H1 (cell line): Measurements from ENCODE around the gene CEP192. TPM values are rescaled to one million over a fixed set of nuclear protein-coding genes. Genes with fewer than 3 reads are reported as not detected.

Experiments used
- CTCF ChIA-PET: fragments of 300-600 bp; sonication (Branson Sonifier 250); formaldehyde crosslinking; loops from one replicate; lab custom pipeline; 2021; ENCODE audit not compliant: partially characterized antibody; lab: Charles Lee
- POLR2A ChIA-PET: fragments of 300-600 bp; sonication (Branson Sonifier 250); formaldehyde crosslinking; loops from one replicate; lab custom pipeline; 2021; ENCODE audit warnings: inconsistent platforms; ENCODE audit not compliant: partially characterized antibody; lab: Charles Lee
- DNase-seq, 2 experiments: peaks; one replicate each; pipeline versions ENCODE4 v3.0.0 to v3.0.0-alpha.2; 2010 to 2022; ENCODE audit warnings: low spot score in 2 of 2, low read depth in 1 of 2, mixed read lengths in 1 of 2
- FAIRE-seq: peaks from 2 replicates; lab custom pipeline; 2011; peaks lifted over from hg19 to GRCh38; lab: Jason Lieb, UNC
- H2AFZ ChIP-seq: 2 replicates; pipeline ENCODE4 v1.8.1; 2012; ENCODE audit warnings: low read length, inconsistent platforms
- H2AK5ac ChIP-seq: 2 replicates; pipeline ENCODE4 v1.6.1; 2013; ENCODE audit warnings: low read depth, low read length
- H2BK120ac ChIP-seq: replicated peaks from 2 replicates; pipeline ENCODE3; 2013; ENCODE audit warnings: low read depth, low read length, inconsistent platforms
- H2BK12ac ChIP-seq: 2 replicates; pipeline ENCODE4 v1.6.1; 2013; ENCODE audit warnings: low read depth, low read length
- H2BK15ac ChIP-seq: 2 replicates; pipeline ENCODE4 v1.6.1; 2013; ENCODE audit warnings: low read length
- H2BK20ac ChIP-seq: 2 replicates; pipeline ENCODE4 v1.6.1; 2013; ENCODE audit warnings: low read length
- H2BK5ac ChIP-seq: 2 replicates; pipeline ENCODE4 v1.6.1; 2013; ENCODE audit warnings: low read depth, low read length
- H3K14ac ChIP-seq: 2 replicates; pipeline ENCODE4 v1.6.1; 2013; ENCODE audit warnings: inconsistent platforms; ENCODE audit not compliant: insufficient read length
- H3K18ac ChIP-seq: 2 replicates; pipeline ENCODE4 v1.6.1; 2013; ENCODE audit warnings: low read length; ENCODE audit errors: extremely low read depth
- H3K23ac ChIP-seq: 2 replicates; pipeline ENCODE4 v1.6.1; 2013; ENCODE audit warnings: inconsistent platforms; ENCODE audit not compliant: insufficient read length
- H3K23me2 ChIP-seq: 2 replicates; pipeline ENCODE4 v1.6.1; 2013; ENCODE audit warnings: low read depth, low read length
- H3K27ac ChIP-seq: 2 replicates; pipeline ENCODE4 v1.6.1; 2011; ENCODE audit warnings: low read depth, low read length, inconsistent platforms
- H3K27me3 ChIP-seq, 4 experiments: replicated peaks in 1 of 4; 1 replicate in 1 of 4; 2 replicates in 3 of 4; pipeline versions ENCODE4 v1.6.1 to v1.8.1; 2011 to 2013; ENCODE audit warnings: low read length in 3 of 4, mild to moderate bottlenecking in 3 of 4, inconsistent platforms in 2 of 4, mixed read lengths in 2 of 4, moderate library complexity in 1 of 4; ENCODE audit not compliant: control insufficient read depth in 3 of 4, insufficient read depth in 3 of 4; ENCODE audit errors: extremely low read depth in 1 of 4
- H3K36me3 ChIP-seq, 4 experiments: 2 replicates each; pipeline versions ENCODE4 v1.6.1 to v1.8.1; 2011 to 2013; ENCODE audit warnings: mild to moderate bottlenecking in 4 of 4, low read length in 3 of 4, moderate library complexity in 2 of 4, control low read depth in 1 of 4, inconsistent platforms in 1 of 4; ENCODE audit not compliant: insufficient read depth in 4 of 4, control insufficient read depth in 2 of 4
- H3K4ac ChIP-seq: replicated peaks from 2 replicates; pipeline ENCODE3; 2013; ENCODE audit warnings: low read length, low read depth, mixed read lengths, inconsistent platforms; ENCODE audit not compliant: insufficient read length
- H3K4me1 ChIP-seq, 4 experiments: replicated peaks in 1 of 4; 1 replicate in 1 of 4; 2 replicates in 3 of 4; pipeline versions ENCODE4 v1.6.1 to v1.8.1; 2011 to 2013; ENCODE audit warnings: low read length in 3 of 4, inconsistent platforms in 2 of 4, mixed read lengths in 1 of 4; ENCODE audit not compliant: insufficient read depth in 4 of 4, control insufficient read depth in 3 of 4
- H3K4me2 ChIP-seq, 2 experiments: 2 replicates each; pipeline versions ENCODE4 v1.6.1 to v1.8.1; 2011 to 2013; ENCODE audit warnings: low read depth in 2 of 2, low read length in 2 of 2, control low read depth in 1 of 2, inconsistent platforms in 1 of 2, mild to moderate bottlenecking in 1 of 2; ENCODE audit not compliant: insufficient read depth in 1 of 2
- H3K4me3 ChIP-seq, 4 experiments: fragments of 200-600, 300-600 bp in 1 of 4; sonication (generic), shearing (Covaris generic), sonication (Bioruptor Twin) in 1 of 4; 2 replicates each; pipeline versions ENCODE4 v1.5.1 to v1.8.1; 2011 to 2016; ENCODE audit warnings: low read length in 4 of 4, low read depth in 3 of 4, control low read depth in 2 of 4, inconsistent platforms in 2 of 4, mild to moderate bottlenecking in 2 of 4, mixed read lengths in 1 of 4, moderate library complexity in 1 of 4; ENCODE audit not compliant: insufficient read depth in 2 of 4; ENCODE audit errors: extremely low read depth in 1 of 4
- H3K56ac ChIP-seq: replicated peaks from 2 replicates; pipeline ENCODE3; 2013; ENCODE audit warnings: low read depth, mild to moderate bottlenecking, mixed read lengths, low read length, inconsistent platforms; ENCODE audit not compliant: insufficient read length
- H3K79me1 ChIP-seq: 2 replicates; pipeline ENCODE4 v1.6.1; 2013; ENCODE audit warnings: low read depth, low read length, control low read depth
- H3K79me2 ChIP-seq, 2 experiments: 2 replicates each; pipeline versions ENCODE4 v1.6.1 to v1.8.1; 2012 to 2013; ENCODE audit warnings: low read length in 2 of 2, mild to moderate bottlenecking in 2 of 2, inconsistent platforms in 1 of 2; ENCODE audit not compliant: insufficient read depth in 2 of 2, control insufficient read depth in 1 of 2
- H3K9ac ChIP-seq, 4 experiments: replicated peaks in 1 of 4; 1 replicate in 1 of 4; 2 replicates in 3 of 4; pipeline versions ENCODE4 v1.6.1 to v1.8.1; 2011 to 2013; ENCODE audit warnings: low read depth in 3 of 4, low read length in 3 of 4, control low read depth in 2 of 4, mild to moderate bottlenecking in 2 of 4, moderate library complexity in 2 of 4, inconsistent platforms in 1 of 4; ENCODE audit errors: extremely low read depth in 1 of 4
- H3K9me3 ChIP-seq, 2 experiments: 2 replicates each; pipeline versions ENCODE4 v1.6.1 to v1.8.1; 2012 to 2013; ENCODE audit warnings: mild to moderate bottlenecking in 2 of 2, moderate library complexity in 2 of 2, control low read depth in 1 of 2, inconsistent platforms in 1 of 2, low read depth in 1 of 2, low read length in 1 of 2, mixed read lengths in 1 of 2; ENCODE audit not compliant: insufficient read depth in 2 of 2
- H4K20me1 ChIP-seq, 2 experiments: replicated peaks in 1 of 2; 2 replicates each; pipeline versions ENCODE3 to v1.8.1; 2011 to 2013; ENCODE audit warnings: inconsistent platforms in 2 of 2, low read length in 2 of 2, mild to moderate bottlenecking in 1 of 2; ENCODE audit not compliant: insufficient read depth in 2 of 2, control insufficient read depth in 1 of 2
- H4K5ac ChIP-seq: 2 replicates; pipeline ENCODE4 v1.6.1; 2013; ENCODE audit warnings: low read length, low read depth, mixed read lengths, inconsistent platforms; ENCODE audit not compliant: insufficient read length
- H4K8ac ChIP-seq: 2 replicates; pipeline ENCODE4 v1.8.0; 2013; ENCODE audit warnings: mild to moderate bottlenecking, moderate library complexity, low read length, inconsistent platforms; ENCODE audit not compliant: insufficient read depth; ENCODE audit errors: extremely low read depth
- H4K91ac ChIP-seq: replicated peaks from 2 replicates; pipeline ENCODE3; 2013; ENCODE audit warnings: low read length, mixed read lengths, inconsistent platforms; ENCODE audit not compliant: insufficient read length
- ATF3 ChIP-seq: IDR thresholded peaks from 2 replicates; pipeline ENCODE4 v1.6.1; 2011; ENCODE audit warnings: low read depth, mild to moderate bottlenecking, low read length; ENCODE audit not compliant: insufficient read depth
- BCL11A ChIP-seq, 2 experiments: IDR thresholded peaks; one replicate each; pipeline ENCODE4 v1.6.1; 2011; ENCODE audit warnings: low read depth in 2 of 2, low read length in 2 of 2, mild to moderate bottlenecking in 2 of 2
- JUN ChIP-seq: IDR thresholded peaks from 2 replicates; pipeline ENCODE4 v1.6.1; 2011; ENCODE audit warnings: low read depth, mild to moderate bottlenecking, improper control_type of control experiment, low read length
- NANOG ChIP-seq: IDR thresholded peaks from 2 replicates; pipeline ENCODE4 v1.6.1; 2011; ENCODE audit warnings: low read length, low read depth, mild to moderate bottlenecking, inconsistent platforms; ENCODE audit not compliant: insufficient read depth, poor library complexity, severe bottlenecking
- RNF2 ChIP-seq: fragments of 200-900, 300-1000 bp; sonication (generic); IDR thresholded peaks from 2 replicates; pipeline ENCODE4 v1.7.1; 2016; ENCODE audit warnings: borderline replicate concordance, low read depth, mild to moderate bottlenecking, antibody characterized with exemption, low read length; ENCODE audit not compliant: poor library complexity, severe bottlenecking; ENCODE audit errors: missing control alignments
- SAP30 ChIP-seq: fragments of 300-600 bp; sonication (generic); IDR thresholded peaks from 2 replicates; pipeline ENCODE4 v1.7.1; 2012; ENCODE audit warnings: low read length, moderate library complexity, mild to moderate bottlenecking, inconsistent platforms; ENCODE audit not compliant: insufficient read depth, insufficient replicate concordance
- SIN3A ChIP-seq, 2 experiments: IDR thresholded peaks in 1 of 2; conservative IDR thresholded peaks in 1 of 2; 2 replicates each; pipeline ENCODE4 v1.6.1; 2011 to 2012; ENCODE audit warnings: low read length in 2 of 2, improper control_type of control experiment in 1 of 2, low read depth in 1 of 2, mild to moderate bottlenecking in 1 of 2
- SIX5 ChIP-seq: IDR thresholded peaks from 2 replicates; pipeline ENCODE4 v1.6.1; 2011; ENCODE audit warnings: mild to moderate bottlenecking, low read depth, low read length
- USF2 ChIP-seq: IDR thresholded peaks from 2 replicates; pipeline ENCODE4 v1.6.1; 2011; ENCODE audit warnings: low read length, improper control_type of control experiment
- WGBS, 2 experiments: shearing (Covaris generic) in 1 of 2; methylation state at CpG; one replicate each; pipeline versions ENCODE4 v1.1.6 to v1.1.7; 2013 to 2015; ENCODE audit warnings: low lambda C conversion rate in 2 of 2, mixed read lengths in 2 of 2, inconsistent platforms in 1 of 2, low coverage in 1 of 2, missing lambda C conversion rate in 1 of 2; ENCODE audit not compliant: insufficient replicate concordance in 2 of 2, insufficient coverage in 1 of 2, insufficient read length in 1 of 2; ENCODE audit errors: extremely low coverage in 1 of 2, missing lambda C conversion rate in 1 of 2; 5-methylcytosine and 5-hydroxymethylcytosine counted together
- polyA plus RNA-seq, 7 experiments: library from polyadenylated mRNA; depleted of rRNA in 3 of 7; stranded (reverse) in 5 of 7; unstranded in 2 of 7; fragments of >200 nt in 5 of 7; fragments of 200-250 nt in 2 of 7; gene quantifications; 1 replicate in 5 of 7; 2 replicates in 1 of 7; 4 replicates in 1 of 7; pipeline versions ENCODE4 v1.2.1 to v1.2.3, GENCODE V29; 2011 to 2013; ENCODE audit warnings: missing spikeins in 2 of 7, mixed read lengths in 2 of 7
- total RNA-seq: library from RNA; stranded (reverse); fragmentation: NEBNext Ultra II Directional; extraction: Animal tissue kit (Norgen Biotek cat#: 25700); gene quantifications from 2 replicates; pipeline ENCODE4 v1.2.1, GENCODE V29; 2021

The CEP192 gene
- total and polyA plus RNA-seq, 2 of the 8 experiments (the other 6 are each of a cell fraction or from before 2014, with no cell fraction given): 13.4 to 23.1 TPM

- H3K18ac ChIP-seq: no peak overlapping the region
- no peak overlapping the region for H2BK120ac ChIP-seq
- H2AK5ac ChIP-seq: no peak overlapping the region
- no peak overlapping the region for H3K4me2 ChIP-seq
- H2BK15ac ChIP-seq: no peak overlapping the region
- no peaks in the 10 kb centered on the region for H3K4me1 ChIP-seq
- H3K4me3 ChIP-seq: no peak overlapping the region
- FAIRE-seq: no peak
- H3K9me3 ChIP-seq: no peaks in the 10 kb centered on the region
- no peak overlapping the region for H3K9ac ChIP-seq
- no peak overlapping the region for H2BK12ac ChIP-seq
- no peak overlapping the region for H2BK5ac ChIP-seq
- H2BK20ac ChIP-seq: no peak overlapping the region
- H3K14ac ChIP-seq: no peak overlapping the region
- DNase-seq: no peak
- no peaks in the 10 kb centered on the region for H3K27me3 ChIP-seq
- CTCF ChIA-PET: no interaction called here
- peaks cover 4 to 52% (median 35%) of the 10 kb centered on the region in 4 experiments; a peak in 7 of 8 replicates for H3K36me3 ChIP-seq
- no peaks in the 10 kb centered on the region for H3K79me1 ChIP-seq
- POLR2A ChIA-PET: interaction anchor here (1.3 kb wide), 1 partner anchor 21 kb away, joined by 3 read pairs; no protein-coding TSS in a partner anchor
- H4K8ac ChIP-seq: no peak overlapping the region
- 72% methylated on average over 4 of the region's 4 CpGs; no CpG with 5 or more reads in 1 of the 2 experiments for WGBS, 2 experiments
- H3K79me2 ChIP-seq: no peaks in the 10 kb centered on the region
- H3K27ac ChIP-seq: no peak overlapping the region
- H2AFZ ChIP-seq: no peak overlapping the region
- H3K4ac ChIP-seq: no peak overlapping the region
- H3K23ac ChIP-seq: no peak overlapping the region
- H3K23me2 ChIP-seq: no peaks in the 10 kb centered on the region; the same call in 1 of the 2 replicates
- H4K91ac ChIP-seq: no peak overlapping the region
- H4K5ac ChIP-seq: no peak overlapping the region
- peaks cover 0 to 4% of the 10 kb centered on the region in 2 experiments for H4K20me1 ChIP-seq
- H3K56ac ChIP-seq: no peak overlapping the region
- TF ChIP-seq SAP30: no peak
- no peak for TF ChIP-seq ATF3
- no peak for TF ChIP-seq SIX5
- TF ChIP-seq NANOG: no peak
- no peak for TF ChIP-seq BCL11A (IDR thresholded peaks at IDR 0.05; ENCODE audit: low read depth in 2 of 2, low read length in 2 of 2)
- no peak for TF ChIP-seq USF2
- TF ChIP-seq SIN3A (conservative IDR thresholded peaks at IDR 0.05 in 1 of 2, IDR thresholded peaks at IDR 0.05 in 1 of 2; ENCODE audit: low read depth in 1 of 2, low read length in 2 of 2): no peak
- TF ChIP-seq JUN: no peak
- TF ChIP-seq RNF2: no peak
These were observed 23.0 kb upstream of the CEP192 start for GRCh38 chr18:12968115-12968514.
